Large intestine (tissue), 3 donors: ENCODE measurements around the gene NEK10. TPM values are rescaled to one million over a fixed set of nuclear protein-coding genes. Genes with fewer than 3 reads are reported as not detected.
"Not testable (repeated sequence)": the region's sequence is repeated elsewhere in the genome, so short reads cannot be mapped to it uniquely, and the experiment has no call there.

Experiments
- DNase-seq, 2 donors: peaks; one replicate each; pipeline versions ENCODE4 v3.0.0 to v3.0.0-alpha.2; 2013
- H3K27ac ChIP-seq: one replicate; pipeline ENCODE4 v1.5.1; 2013; ENCODE audit warnings: low read length
- H3K27me3 ChIP-seq: 2 replicates; pipeline ENCODE4 v1.6.1; 2013; ENCODE audit warnings: low read length; ENCODE audit not compliant: control insufficient read depth, insufficient read depth
- H3K36me3 ChIP-seq: 2 replicates; pipeline ENCODE4 v1.6.1; 2013; ENCODE audit warnings: low read length; ENCODE audit not compliant: control insufficient read depth, insufficient read depth
- H3K4me1 ChIP-seq: one replicate; pipeline ENCODE4 v1.6.1; 2013; ENCODE audit warnings: low read length; ENCODE audit not compliant: control insufficient read depth, insufficient read depth
- H3K4me3 ChIP-seq: one replicate; pipeline ENCODE4 v1.5.1; 2013; ENCODE audit warnings: low read length
- H3K9me3 ChIP-seq: one replicate; pipeline ENCODE4 v1.6.1; 2013; ENCODE audit warnings: mild to moderate bottlenecking, low read depth, low read length, moderate library complexity; ENCODE audit not compliant: control insufficient read depth
- WGBS: methylation state at CpG from one replicate; pipeline ENCODE4 v1.1.5; 2013; ENCODE audit warnings: low lambda C conversion rate; ENCODE audit not compliant: insufficient coverage; 5-methylcytosine and 5-hydroxymethylcytosine counted together
- polyA plus RNA-seq: library from polyadenylated mRNA; unstranded; fragments of 120-200 nt; gene quantifications from one replicate; pipeline ENCODE4 v1.2.1, GENCODE V29; 2013

Gene NEK10
- polyA plus RNA-seq, 1 donor: 0.87 TPM

- no peak for DNase-seq
- no peaks in the 10 kb centered on the region for H3K9me3 ChIP-seq
- no peaks in the 10 kb centered on the region for H3K27me3 ChIP-seq
- H3K4me1 ChIP-seq: no peaks in the 10 kb centered on the region
- H3K36me3 ChIP-seq: no peaks in the 10 kb centered on the region
- 93% methylated on average over 2 of the region's 2 CpGs for WGBS
- no peak overlapping the region for H3K27ac ChIP-seq
- no peak overlapping the region for H3K4me3 ChIP-seq
Observed at GRCh38 chr3:27287052-27287451, 82.1 kb downstream of the NEK10 start.

DNA sequence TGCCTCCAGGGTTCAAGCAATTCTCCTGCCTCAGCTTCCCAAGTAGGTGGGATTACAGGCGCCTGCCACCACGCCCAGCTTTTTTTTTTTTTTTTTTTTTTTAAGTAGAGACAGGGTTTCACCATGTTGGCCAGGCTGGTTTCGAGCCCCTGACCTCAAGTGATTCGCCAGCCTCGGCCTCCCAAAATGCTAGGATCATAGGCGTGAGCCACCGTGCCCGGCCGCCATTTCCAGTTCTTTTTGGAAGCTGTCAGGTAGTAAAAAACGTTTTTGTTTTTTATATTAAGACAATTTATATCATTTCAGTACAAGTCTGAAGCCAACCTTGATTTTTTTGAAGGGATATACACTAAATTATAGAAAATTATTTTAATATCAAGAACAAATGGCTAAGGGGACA lies 82.7 kb downstream of the NEK10 start:
- WGBS: no CpG with 5 or more reads among the region's 10 CpGs
- not testable (repeated sequence) for H3K36me3 ChIP-seq, H3K9me3 ChIP-seq, H3K4me1 ChIP-seq, DNase-seq, H3K27me3 ChIP-seq, H3K27ac ChIP-seq, H3K4me3 ChIP-seq

DNA sequence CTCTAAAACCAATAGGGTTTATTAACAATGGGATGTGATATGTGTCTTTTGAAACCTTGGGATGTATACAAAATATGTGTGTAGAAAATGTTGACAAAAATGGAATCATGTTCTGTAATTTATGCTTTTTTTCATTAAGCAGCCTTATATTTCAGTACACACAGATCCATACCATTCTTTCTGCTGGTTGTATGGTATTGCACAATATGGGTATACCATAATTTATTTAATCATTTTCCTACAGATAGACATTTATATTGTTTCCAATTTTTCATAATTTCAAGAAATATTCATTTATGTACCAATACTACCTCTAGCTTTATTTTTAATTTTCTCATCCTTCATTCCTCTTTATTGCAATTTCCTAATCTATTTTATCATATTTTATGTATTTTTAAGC lies 83.5 kb downstream of the NEK10 start:
- Histone ChIP-seq H3K4me1 (no peaks in the 10 kb centered on the region), H3K27ac (no peak overlapping the region), H3K9me3 (no peaks in the 10 kb centered on the region), H3K4me3 (no peak overlapping the region), H3K27me3 (no peaks in the 10 kb centered on the region), H3K36me3 (no peaks in the 10 kb centered on the region)
- no peak for DNase-seq

DNA sequence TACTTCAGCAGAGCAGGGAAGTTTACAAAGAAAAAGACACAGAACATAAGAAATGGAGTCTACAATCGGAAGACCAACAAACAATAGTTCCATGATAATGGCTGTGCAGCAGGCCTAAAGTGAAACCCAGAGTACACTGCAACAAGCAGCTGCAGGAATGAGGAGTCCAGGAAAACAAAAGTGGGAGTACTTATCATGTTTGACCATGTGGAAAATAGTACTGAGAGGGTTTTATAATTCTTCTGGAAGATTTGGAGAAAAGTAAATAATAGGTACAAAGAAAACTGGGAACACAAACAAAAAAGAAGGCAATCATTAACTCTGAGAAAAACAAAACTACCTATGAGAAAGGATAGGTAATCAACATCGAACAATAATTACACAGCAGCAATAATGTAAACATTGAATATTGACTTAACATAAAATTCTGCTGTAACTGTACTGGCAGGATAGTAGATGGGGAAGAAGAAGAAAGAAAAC lies 87.5 kb downstream of the NEK10 start:
- no peak overlapping the region for H3K4me3 ChIP-seq
- H3K36me3 ChIP-seq: no peaks in the 10 kb centered on the region
- no peaks in the 10 kb centered on the region for H3K27me3 ChIP-seq
- no peak overlapping the region for H3K27ac ChIP-seq
- 70% methylated on average over 2 of the region's 2 CpGs for WGBS
- H3K4me1 ChIP-seq: peaks cover 11% of the 10 kb centered on the region
- DNase-seq: no peak
- H3K9me3 ChIP-seq: no peaks in the 10 kb centered on the region

GRCh38 chr3:27279123-27279522 lies 90.1 kb downstream of the NEK10 start:
- no CpG with 5 or more reads among the region's 1 CpG for WGBS
- DNase-seq: peak; percentile 26 to 52
- H3K4me1 ChIP-seq: peaks cover 19% of the 10 kb centered on the region
- H3K36me3 ChIP-seq: no peaks in the 10 kb centered on the region
- no peak overlapping the region for H3K4me3 ChIP-seq
- H3K9me3 ChIP-seq: no peaks in the 10 kb centered on the region
- H3K27ac ChIP-seq: peak overlapping the region; percentile 48
- H3K27me3 ChIP-seq: no peaks in the 10 kb centered on the region

DNA sequence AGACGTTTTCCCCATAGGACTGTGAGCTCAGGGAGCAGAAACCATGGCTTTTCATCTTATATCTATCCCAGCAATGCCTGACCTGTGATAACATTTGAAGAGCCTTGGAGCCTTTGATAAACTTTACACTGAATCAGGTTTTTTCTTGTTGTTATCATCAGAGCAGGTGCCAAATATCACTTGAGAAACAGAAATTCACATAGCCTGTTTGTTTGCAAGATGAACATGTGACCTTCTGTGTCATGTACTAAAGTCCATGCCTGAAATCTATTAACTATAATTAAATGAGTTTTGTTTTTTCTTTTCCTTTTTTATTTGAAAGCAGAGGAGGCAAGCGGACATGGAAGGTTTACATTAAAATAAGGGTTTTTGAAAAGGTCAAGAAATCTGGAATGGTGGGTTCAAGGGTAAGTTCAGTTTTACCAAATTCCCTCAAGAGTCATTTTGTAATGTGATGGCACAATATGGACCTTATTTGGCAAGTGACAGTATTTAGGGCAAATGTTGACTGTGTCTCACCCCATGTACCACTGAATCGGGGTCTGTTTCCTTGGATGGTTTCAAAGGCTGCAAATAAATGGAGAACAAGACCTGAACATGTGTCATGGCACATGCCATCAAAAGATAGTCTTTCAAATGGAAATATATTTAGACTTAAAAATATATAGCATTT lies 90.7 kb downstream of the NEK10 start:
- peaks cover 19% of the 10 kb centered on the region for H3K4me1 ChIP-seq
- WGBS: no CpG with 5 or more reads among the region's 3 CpGs
- H3K27me3 ChIP-seq: no peaks in the 10 kb centered on the region
- H3K36me3 ChIP-seq: no peaks in the 10 kb centered on the region
- peak; percentile 56 to 80 for DNase-seq
- peak overlapping the region; percentile 48 for H3K27ac ChIP-seq
- no peaks in the 10 kb centered on the region for H3K9me3 ChIP-seq
- no peak overlapping the region for H3K4me3 ChIP-seq

DNA sequence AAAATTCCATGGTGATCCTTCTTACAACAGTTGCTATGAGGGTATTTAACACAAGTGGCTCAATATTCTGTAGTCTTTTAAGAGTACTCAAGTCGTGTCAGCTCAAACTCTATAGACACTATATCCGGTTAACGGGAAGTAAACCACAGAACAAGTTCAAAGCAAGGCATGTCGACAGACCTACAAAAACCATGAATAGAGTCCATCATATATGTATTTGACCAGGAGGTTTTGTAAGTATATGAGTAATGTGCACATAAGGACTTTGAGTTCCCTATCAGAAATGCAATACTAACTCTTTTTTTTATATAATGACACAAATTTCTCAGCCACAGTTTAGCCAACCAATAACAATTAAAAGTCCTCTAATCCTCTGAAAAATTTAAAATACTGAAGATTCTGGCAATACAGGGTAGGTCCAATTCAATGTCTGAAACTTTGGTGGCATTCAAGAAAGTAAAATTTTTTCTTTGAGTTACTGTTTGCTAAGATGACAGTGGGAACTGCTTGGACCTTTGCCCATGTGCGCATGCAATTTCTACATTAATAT lies 93.7 kb downstream of the NEK10 start:
- peak; percentile 16 to 74 for DNase-seq
- H3K27ac ChIP-seq: peak overlapping the region; percentile 50
- WGBS: no CpG with 5 or more reads among the region's 5 CpGs

GRCh38 chr3:27271890-27272289 lies 97.3 kb downstream of the NEK10 start:
- Histone ChIP-seq H3K9me3 (no peaks in the 10 kb centered on the region), H3K4me1 (peaks cover 10% of the 10 kb centered on the region), H3K27me3 (no peaks in the 10 kb centered on the region), H3K36me3 (no peaks in the 10 kb centered on the region), H3K27ac (no peak overlapping the region), H3K4me3 (no peak overlapping the region)
- DNase-seq: no peak

More for the DNA sequence above, 93.7 kb downstream of the NEK10 start:
- Histone ChIP-seq H3K4me3 (no peak overlapping the region), H3K36me3 (no peaks in the 10 kb centered on the region), H3K4me1 (peaks cover 19% of the 10 kb centered on the region), H3K27me3 (no peaks in the 10 kb centered on the region), H3K9me3 (no peaks in the 10 kb centered on the region)

DNA sequence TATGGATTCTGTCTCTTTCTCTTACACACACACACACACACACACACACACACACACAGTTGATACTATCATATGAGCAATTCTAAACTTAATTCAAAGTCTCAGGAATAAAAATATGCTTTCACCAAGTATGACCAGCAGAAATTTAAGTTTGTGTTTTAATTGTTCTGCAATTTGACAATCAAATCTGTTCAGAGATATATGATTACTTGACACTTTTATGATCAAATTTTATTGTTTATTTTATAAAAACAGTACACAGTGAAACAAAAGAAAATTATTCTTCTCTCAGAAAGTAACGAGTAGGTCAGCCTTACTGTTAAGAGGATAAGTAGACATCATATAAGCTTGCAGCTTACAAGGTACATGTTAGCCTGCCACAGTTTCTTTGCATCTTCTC lies 114.3 kb downstream of the NEK10 start:
- no peaks in the 10 kb centered on the region for H3K36me3 ChIP-seq
- no peak for DNase-seq
- WGBS: 67% methylated on average over 1 of the region's 1 CpG
- no peaks in the 10 kb centered on the region for H3K9me3 ChIP-seq
- H3K27ac ChIP-seq: no peak overlapping the region
- no peaks in the 10 kb centered on the region for H3K27me3 ChIP-seq
- H3K4me1 ChIP-seq: no peaks in the 10 kb centered on the region
- H3K4me3 ChIP-seq: no peak overlapping the region

GRCh38 chr3:27253831-27254230 lies 115.4 kb downstream of the NEK10 start:
- Histone ChIP-seq H3K4me1 (no peaks in the 10 kb centered on the region), H3K27me3 (no peaks in the 10 kb centered on the region), H3K4me3 (no peak overlapping the region), H3K36me3 (no peaks in the 10 kb centered on the region), H3K27ac (no peak overlapping the region), H3K9me3 (no peaks in the 10 kb centered on the region)
- no CpG with 5 or more reads among the region's 7 CpGs for WGBS
- DNase-seq: peak; percentile 24 to 42

GRCh38 chr3:27253391-27253790 lies 115.8 kb downstream of the NEK10 start:
- Histone ChIP-seq H3K27me3 (no peaks in the 10 kb centered on the region), H3K9me3 (no peaks in the 10 kb centered on the region), H3K4me3 (no peak overlapping the region), H3K36me3 (no peaks in the 10 kb centered on the region), H3K27ac (no peak overlapping the region), H3K4me1 (no peaks in the 10 kb centered on the region)
- WGBS: no CpG with 5 or more reads among the region's 1 CpG
- DNase-seq: no peak
